Coronary artery (tissue), 2 donors: ENCODE measurements around the gene C6orf15.

ENCODE experiments used
- DNase-seq: peaks from one replicate; pipeline ENCODE4 v3.0.0-alpha.2; 2017; ENCODE audit warnings: low spot score
- H3K27ac ChIP-seq, 2 donors: fragments of 200-600 bp; sonication (generic); one replicate each; pipeline ENCODE4 v1.5.1; 2016 to 2019
- H3K4me3 ChIP-seq: fragments of 200-600 bp; sonication (generic); 2 replicates; pipeline ENCODE4 v1.5.1; 2016; ENCODE audit warnings: mild to moderate bottlenecking, moderate library complexity
- CTCF ChIP-seq: fragments of 200-600 bp; sonication (generic); IDR thresholded peaks from one replicate; pipeline ENCODE4 v1.5.1; 2019; ENCODE audit warnings: antibody characterized with exemption

Gene C6orf15

GRCh38 chr6:31115941-31116560, 3.7 kb upstream of the C6orf15 start:
- DNase-seq, result no peak
- no peak overlapping the region for H3K4me3 ChIP-seq
- TF ChIP-seq CTCF, result no peak
- peak overlapping the region in 1 of 2 donors; percentile 11 for H3K27ac ChIP-seq

- no peak for TF ChIP-seq CTCF
- Histone ChIP-seq H3K4me3 (peak overlapping the region; percentile 41), H3K27ac (peak overlapping the region in 1 of 2 donors; percentile 47)
- no peak for DNase-seq
Measured at GRCh38 chr6:31114970-31115849, 2.8 kb upstream of the C6orf15 start.

GRCh38 chr6:31114541-31114878, 2.1 kb upstream of the C6orf15 start, which contains the start of gene PSORS1C1:
TSS of gene PSORS1C1 (plus strand) at chr6:31114800. CDS start at chr6:31129633, 14,833 bp downstream.
- no peak for DNase-seq
- peak within 1 kb of the TSS; percentile 41 for H3K4me3 ChIP-seq
- no peak for TF ChIP-seq CTCF
- peak within 1 kb of the TSS in 1 of 2 donors; percentile 47 for H3K27ac ChIP-seq

- Histone ChIP-seq H3K4me3 (no peak overlapping the region), H3K27ac (peak overlapping the region in 1 of 2 donors; percentile 47)
- no peak for TF ChIP-seq CTCF
- no peak for DNase-seq
Measured at GRCh38 chr6:31113861-31114540, 1.6 kb upstream of the C6orf15 start.

DNA sequence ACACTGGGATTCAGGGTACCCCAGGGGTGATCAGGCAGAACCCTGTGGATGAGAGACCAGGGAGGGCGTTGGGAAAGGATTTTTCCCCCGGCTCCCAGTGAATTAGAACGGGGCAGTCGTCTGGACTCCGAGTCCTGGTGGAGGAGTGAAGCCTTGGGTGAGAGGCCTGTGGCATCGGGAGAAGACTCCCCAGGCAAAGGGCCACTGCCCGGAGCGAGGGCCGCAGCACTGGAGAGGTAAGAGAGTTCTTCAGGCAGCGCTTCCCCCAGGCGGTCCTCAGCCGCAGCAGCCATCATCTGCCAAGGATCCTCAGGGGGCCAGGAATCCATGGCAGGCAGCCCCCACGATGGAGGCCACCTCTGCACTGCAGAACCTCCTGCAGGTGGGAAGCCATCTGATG, 663 bp downstream of the C6orf15 start:
- H3K27ac ChIP-seq, result no peak overlapping the region
- TF ChIP-seq CTCF, result no peak
- H3K4me3 ChIP-seq, result no peak overlapping the region
- no peak for DNase-seq

- H3K4me3 ChIP-seq, result no peak overlapping the region
- DNase-seq, result no peak
- no peak for TF ChIP-seq CTCF
- H3K27ac ChIP-seq, result no peak overlapping the region
Measured at GRCh38 chr6:31110825-31111582, 1.4 kb downstream of the C6orf15 start.
